ENCODE results near the gene ARID1B.

Gene ARID1B

GRCh38 chr6:156807028-156807427 is 29.9 kb downstream of the ARID1B start:
- no peak for ATAC-seq (ENCODE audit: low read depth)
- H3K27ac ChIP-seq (ENCODE audit: poor library complexity, severe bottlenecking) = no peak overlapping the region
- H3K4me3 ChIP-seq (ENCODE audit: severe bottlenecking) = no peak overlapping the region
- H3K36me3 ChIP-seq (ENCODE audit: low read depth) = no peaks in the 10 kb centered on the region
- no peak for TF ChIP-seq CTCF (IDR thresholded peaks at IDR 0.05; ENCODE audit: poor library complexity, severe bottlenecking)
- no peak for DNase-seq (ENCODE audit: low spot score)
- H3K9me3 ChIP-seq (ENCODE audit: severe bottlenecking) = no peaks in the 10 kb centered on the region
- H3K27me3 ChIP-seq (ENCODE audit: insufficient read depth, poor library complexity, severe bottlenecking) = no peaks in the 10 kb centered on the region
- no peaks in the 10 kb centered on the region for H3K4me1 ChIP-seq (ENCODE audit: insufficient read depth, poor library complexity, severe bottlenecking)

DNA sequence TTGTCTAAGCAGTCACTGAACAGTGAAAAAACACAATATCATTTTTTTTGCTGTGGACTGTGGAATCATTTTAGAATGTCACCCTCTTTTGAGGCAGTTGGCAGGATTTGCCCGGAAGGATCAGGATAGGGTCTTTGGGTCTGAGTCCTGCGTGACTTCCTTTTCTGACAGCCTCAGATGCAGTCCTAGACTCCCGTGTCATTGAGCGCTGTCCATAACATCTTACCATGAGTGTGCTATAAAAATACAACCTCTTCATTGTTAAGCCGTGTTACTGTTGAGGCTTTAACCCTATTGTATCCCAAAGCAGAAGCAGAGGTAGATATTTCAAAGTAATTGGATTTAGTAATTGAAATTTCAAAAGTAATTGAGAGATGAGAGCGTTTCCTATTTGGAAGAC is 30.6 kb downstream of the ARID1B start:
- Histone ChIP-seq H3K27me3 (ENCODE audit: insufficient read depth, poor library complexity, severe bottlenecking) (no peaks in the 10 kb centered on the region), H3K4me3 (ENCODE audit: severe bottlenecking) (no peak overlapping the region), H3K27ac (ENCODE audit: poor library complexity, severe bottlenecking) (no peak overlapping the region), H3K36me3 (ENCODE audit: low read depth) (no peaks in the 10 kb centered on the region), H3K4me1 (ENCODE audit: insufficient read depth, poor library complexity, severe bottlenecking) (no peaks in the 10 kb centered on the region), H3K9me3 (ENCODE audit: severe bottlenecking) (no peaks in the 10 kb centered on the region)
- DNase-seq (ENCODE audit: low spot score) (no peak), ATAC-seq (ENCODE audit: low read depth) (no peak)
- TF ChIP-seq CTCF (IDR thresholded peaks at IDR 0.05; ENCODE audit: poor library complexity, severe bottlenecking) = no peak

DNA sequence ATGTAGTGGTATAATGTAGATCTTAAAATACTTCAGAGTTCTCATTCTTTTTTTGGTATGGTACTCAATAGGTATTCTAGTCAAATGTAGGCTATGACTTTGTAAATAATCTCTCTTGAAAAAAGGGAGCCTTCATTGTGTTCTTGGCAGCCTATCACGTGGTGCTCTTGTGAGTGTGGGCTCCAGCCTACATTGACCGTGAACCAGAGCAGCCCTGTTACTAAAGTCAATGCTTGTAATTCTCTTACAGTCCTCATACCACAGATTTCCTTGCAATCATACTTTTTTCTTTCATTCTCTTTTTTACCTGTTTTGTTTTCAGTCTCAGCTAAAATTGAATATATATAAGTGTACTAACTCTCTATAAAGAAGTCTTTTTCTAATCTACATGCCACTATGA is 31.1 kb downstream of the ARID1B start:
- DNase-seq (ENCODE audit: low spot score) = no peak
- no peak overlapping the region for H3K4me3 ChIP-seq (ENCODE audit: severe bottlenecking)
- TF ChIP-seq CTCF (IDR thresholded peaks at IDR 0.05; ENCODE audit: poor library complexity, severe bottlenecking) = no peak
- no peaks in the 10 kb centered on the region for H3K4me1 ChIP-seq (ENCODE audit: insufficient read depth, poor library complexity, severe bottlenecking)
- no peaks in the 10 kb centered on the region for H3K9me3 ChIP-seq (ENCODE audit: severe bottlenecking)
- no peaks in the 10 kb centered on the region for H3K27me3 ChIP-seq (ENCODE audit: insufficient read depth, poor library complexity, severe bottlenecking)
- H3K36me3 ChIP-seq (ENCODE audit: low read depth) = no peaks in the 10 kb centered on the region
- no peak for ATAC-seq (ENCODE audit: low read depth)
- no peak overlapping the region for H3K27ac ChIP-seq (ENCODE audit: poor library complexity, severe bottlenecking)

DNA sequence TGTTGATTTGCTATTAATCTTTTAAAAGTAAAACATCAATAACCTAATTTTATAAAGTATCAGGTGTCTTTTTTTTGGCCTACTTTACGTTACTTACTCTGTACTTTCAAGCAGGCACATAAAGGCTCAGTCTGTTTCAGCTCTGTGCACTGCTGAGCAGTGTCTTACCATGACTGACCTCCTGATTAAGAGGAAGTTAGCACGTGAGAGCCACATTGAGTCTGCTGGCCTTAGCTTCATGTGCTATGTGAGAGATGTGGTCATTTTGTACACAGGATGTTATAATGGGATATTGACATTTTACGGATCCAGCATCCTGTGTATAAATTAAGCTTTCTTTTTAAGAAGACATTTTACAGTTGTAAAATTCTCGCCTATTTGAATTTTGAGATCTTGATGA is 31.9 kb downstream of the ARID1B start:
- TF ChIP-seq CTCF (IDR thresholded peaks at IDR 0.05; ENCODE audit: poor library complexity, severe bottlenecking) = no peak
- Histone ChIP-seq H3K4me1 (ENCODE audit: insufficient read depth, poor library complexity, severe bottlenecking) (no peaks in the 10 kb centered on the region), H3K36me3 (ENCODE audit: low read depth) (no peaks in the 10 kb centered on the region), H3K27ac (ENCODE audit: poor library complexity, severe bottlenecking) (no peak overlapping the region), H3K9me3 (ENCODE audit: severe bottlenecking) (no peaks in the 10 kb centered on the region), H3K27me3 (ENCODE audit: insufficient read depth, poor library complexity, severe bottlenecking) (no peaks in the 10 kb centered on the region), H3K4me3 (ENCODE audit: severe bottlenecking) (no peak overlapping the region)
- no peak for DNase-seq (ENCODE audit: low spot score)
- ATAC-seq (ENCODE audit: low read depth) = no peak

DNA sequence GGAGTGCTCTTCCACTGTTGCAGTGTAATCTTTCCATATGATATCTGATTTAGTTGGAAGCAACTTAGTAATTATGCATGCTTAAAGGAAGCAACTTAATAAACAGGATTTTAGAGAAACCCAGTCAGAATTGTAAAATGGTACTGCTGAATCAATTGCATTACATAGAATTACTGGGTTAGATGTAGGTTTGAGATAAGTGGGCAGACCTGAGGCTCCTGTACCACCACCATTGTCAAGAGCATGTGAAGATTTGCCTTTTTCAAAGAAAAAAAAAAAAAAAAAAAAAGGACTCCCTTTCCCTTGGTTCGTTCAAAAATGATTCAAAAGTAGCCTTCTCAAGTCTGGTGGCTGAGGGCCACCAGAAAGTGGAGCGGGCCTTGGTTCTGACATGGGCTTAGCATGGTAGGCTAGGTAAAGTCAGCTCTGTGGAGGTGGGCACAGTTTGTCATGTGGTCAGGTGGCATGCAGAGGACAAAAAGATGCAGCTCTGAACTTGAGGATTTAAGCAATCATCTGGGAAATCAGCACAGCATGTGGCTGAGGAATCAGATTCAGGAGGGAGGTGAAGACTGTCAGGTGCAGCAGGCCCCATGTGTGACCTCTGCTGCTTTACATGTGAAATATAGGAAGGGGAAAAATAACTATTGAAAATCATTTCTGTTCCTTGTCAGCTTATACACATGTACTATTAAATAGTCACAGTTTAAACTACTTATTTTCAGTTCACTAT is 32.4 kb downstream of the ARID1B start:
- no peaks in the 10 kb centered on the region for H3K4me1 ChIP-seq (ENCODE audit: insufficient read depth, poor library complexity, severe bottlenecking)
- H3K27me3 ChIP-seq (ENCODE audit: insufficient read depth, poor library complexity, severe bottlenecking) = no peaks in the 10 kb centered on the region
- no peaks in the 10 kb centered on the region for H3K36me3 ChIP-seq (ENCODE audit: low read depth)
- TF ChIP-seq CTCF (IDR thresholded peaks at IDR 0.05; ENCODE audit: poor library complexity, severe bottlenecking) = no peak
- H3K4me3 ChIP-seq (ENCODE audit: severe bottlenecking) = no peak overlapping the region
- no peaks in the 10 kb centered on the region for H3K9me3 ChIP-seq (ENCODE audit: severe bottlenecking)
- no peak for ATAC-seq (ENCODE audit: low read depth)
- DNase-seq (ENCODE audit: low spot score) = no peak
- H3K27ac ChIP-seq (ENCODE audit: poor library complexity, severe bottlenecking) = no peak overlapping the region
